Stomach (tissue), 4 donors: ENCODE results near the gene TCIRG1.

Experiments
- EP300 ChIP-seq: sonication (generic); formaldehyde crosslinking; IDR thresholded peaks from one replicate; pipeline ENCODE4 v1.6.1; 2017; ENCODE audit warnings: antibody characterized with exemption
- POLR2A ChIP-seq, 4 donors: fragments of 450-650 bp; IDR thresholded peaks; one replicate each; pipeline ENCODE4 v1.6.1; 2016; ENCODE audit warnings: antibody characterized with exemption in 4 of 4, control low read depth in 2 of 4, mild to moderate bottlenecking in 1 of 4, moderate library complexity in 1 of 4
- TF ChIP-seq, protein P1 (sequence below), 7 experiments: fragments of 450-650 bp in 4 of 7; fragments of 200-600 bp in 3 of 7; sonication (generic) in 3 of 7; IDR thresholded peaks; one replicate each; pipeline ENCODE4 v1.5.1; 2016 to 2019; ENCODE audit warnings: antibody characterized with exemption in 7 of 7, control low read depth in 2 of 7, mild to moderate bottlenecking in 1 of 7

DNA sequence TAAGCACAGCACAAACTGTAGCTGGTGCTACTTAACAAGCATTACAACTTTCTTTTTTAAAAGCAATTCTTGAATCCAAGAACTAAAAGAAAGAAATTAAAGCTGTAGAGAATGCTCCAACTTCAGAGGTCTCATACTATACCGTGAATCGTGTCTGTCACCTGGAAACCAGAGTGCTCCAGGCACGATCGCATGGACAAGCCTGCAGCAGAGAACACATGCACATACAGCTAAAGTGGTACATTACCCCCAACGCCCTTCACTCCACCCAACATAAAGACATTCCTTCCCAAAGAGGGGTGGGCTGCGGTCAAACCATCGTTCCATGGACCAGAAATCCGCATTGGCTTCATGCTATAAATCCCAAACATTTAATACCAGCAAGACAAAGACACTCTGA, 50.9 kb downstream of the TCIRG1 start:
- TF ChIP-seq, protein P1, sequence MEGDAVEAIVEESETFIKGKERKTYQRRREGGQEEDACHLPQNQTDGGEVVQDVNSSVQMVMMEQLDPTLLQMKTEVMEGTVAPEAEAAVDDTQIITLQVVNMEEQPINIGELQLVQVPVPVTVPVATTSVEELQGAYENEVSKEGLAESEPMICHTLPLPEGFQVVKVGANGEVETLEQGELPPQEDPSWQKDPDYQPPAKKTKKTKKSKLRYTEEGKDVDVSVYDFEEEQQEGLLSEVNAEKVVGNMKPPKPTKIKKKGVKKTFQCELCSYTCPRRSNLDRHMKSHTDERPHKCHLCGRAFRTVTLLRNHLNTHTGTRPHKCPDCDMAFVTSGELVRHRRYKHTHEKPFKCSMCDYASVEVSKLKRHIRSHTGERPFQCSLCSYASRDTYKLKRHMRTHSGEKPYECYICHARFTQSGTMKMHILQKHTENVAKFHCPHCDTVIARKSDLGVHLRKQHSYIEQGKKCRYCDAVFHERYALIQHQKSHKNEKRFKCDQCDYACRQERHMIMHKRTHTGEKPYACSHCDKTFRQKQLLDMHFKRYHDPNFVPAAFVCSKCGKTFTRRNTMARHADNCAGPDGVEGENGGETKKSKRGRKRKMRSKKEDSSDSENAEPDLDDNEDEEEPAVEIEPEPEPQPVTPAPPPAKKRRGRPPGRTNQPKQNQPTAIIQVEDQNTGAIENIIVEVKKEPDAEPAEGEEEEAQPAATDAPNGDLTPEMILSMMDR (IDR thresholded peaks at IDR 0.05), result no peak
- TF ChIP-seq EP300 (no peak), POLR2A (IDR thresholded peaks at IDR 0.05) (no peak)
